Measurements from ENCODE around the gene RTN1.

- TF ChIP-seq CTCF (IDR thresholded peaks at IDR 0.05) (no peak), EP300 (IDR thresholded peaks at IDR 0.05) (no peak)
These were observed 164.7 kb downstream of the RTN1 start for GRCh38 chr14:59705866-59706265.

Data from suprapubic skin (tissue), 3 donors.